Endothelial cell of umbilical vein (primary cell): ENCODE data around the gene KIF25.

Experiments used
- CTCF ChIP-seq, 2 donors: IDR thresholded peaks; 1 replicate in 1 of 2; 2 replicates in 1 of 2; pipeline ENCODE4 v1.5.1; 2011; ENCODE audit warnings: low read length in 2 of 2, mild to moderate bottlenecking in 2 of 2, moderate library complexity in 2 of 2, control low read depth in 1 of 2, inconsistent platforms in 1 of 2, low read depth in 1 of 2; ENCODE audit not compliant: insufficient read depth in 1 of 2; ENCODE audit errors: extremely low read depth in 1 of 2
- EZH2 ChIP-seq: IDR thresholded peaks from 2 replicates; pipeline ENCODE4 v1.6.1; 2012; ENCODE audit warnings: borderline replicate concordance, low read depth, mild to moderate bottlenecking, moderate library complexity, low read length, inconsistent platforms; ENCODE audit not compliant: severe bottlenecking
- POLR2A ChIP-seq: IDR thresholded peaks from 2 replicates; pipeline ENCODE4 v1.6.1; 2012; ENCODE audit warnings: low read depth, mild to moderate bottlenecking, control low read depth, low read length
- POLR2AphosphoS5 ChIP-seq: IDR thresholded peaks from 2 replicates; pipeline ENCODE4 v1.6.1; 2012; ENCODE audit warnings: low read depth, mild to moderate bottlenecking, control low read depth, low read length, moderate library complexity; ENCODE audit not compliant: insufficient read depth

DNA sequence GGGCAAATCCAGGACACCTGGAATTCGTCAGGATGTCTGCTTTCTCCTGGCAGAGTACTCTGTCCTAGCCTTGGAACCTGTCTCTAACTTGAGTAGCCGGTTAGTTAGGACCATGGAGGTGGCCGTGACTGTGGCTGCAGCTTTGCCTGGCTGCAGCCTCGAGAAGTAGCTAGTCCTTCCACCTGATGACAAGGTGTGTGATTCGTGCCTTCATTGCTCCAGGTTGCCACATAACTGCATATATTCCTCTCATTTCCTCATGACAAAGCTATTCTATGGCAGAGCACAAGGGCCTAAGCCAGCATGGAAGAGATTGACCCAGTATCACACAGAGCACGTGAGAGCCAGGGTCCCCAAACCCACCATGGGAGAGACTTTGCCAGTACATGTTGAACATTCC is 39.8 kb upstream of the KIF25 start:
- TF ChIP-seq POLR2A (no peak), POLR2AphosphoS5 (no peak), CTCF (IDR thresholded peaks at IDR 0.05; ENCODE audit: extremely low read depth in 1 of 2, insufficient read depth in 1 of 2, low read depth in 1 of 2, low read length in 2 of 2) (no peak), EZH2 (no peak)
